RWPE1 (cell line): ENCODE results near the gene CEBPE.

ENCODE experiments used
- CTCF ChIA-PET: fragments of 350-600 bp; sonication (Branson Sonifier 250); formaldehyde crosslinking; extraction: SDS; loops from one replicate; lab custom pipeline; 2021; lab: Yijun Ruan, JAX
- POLR2A ChIA-PET: fragments of 400-600 bp; formaldehyde crosslinking; extraction: SDS; loops from one replicate; lab custom pipeline; 2020; ENCODE audit warnings: antibody characterized with exemption; ENCODE audit not compliant: low non-redundant PET; lab: Yijun Ruan, JAX
- DNase-seq: peaks from one replicate; pipeline ENCODE4 v3.0.0; 2012; ENCODE audit warnings: low spot score
- H3K27ac ChIP-seq: fragments of 450-650 bp; 2 replicates; pipeline ENCODE4 v1.5.1; 2017
- CTCF ChIP-seq: fragments of 450-650 bp; conservative IDR thresholded peaks from 2 replicates; pipeline ENCODE4 v1.5.1; 2017; ENCODE audit warnings: low read depth, mild to moderate bottlenecking

The CEBPE gene

GRCh38 chr14:23130871-23131270 is 11.8 kb upstream of the CEBPE start:
- no peak for DNase-seq
- no peak for TF ChIP-seq CTCF
- peak overlapping the region; percentile 79 for H3K27ac ChIP-seq
- ChIA-PET POLR2A (no interaction called here), CTCF (interaction anchor here (1.1 kb wide), 1 partner anchor 10 kb away, joined by 3 read pairs; no protein-coding TSS in a partner anchor)

- CTCF ChIA-PET = interaction anchor here (0.5 to 0.8 kb wide), 2 partner anchors 9 to 165 kb away, joined by 3 read pairs; no protein-coding TSS in a partner anchor
- no peak for DNase-seq
- no peak overlapping the region for H3K27ac ChIP-seq
- POLR2A ChIA-PET = no interaction called here
- no peak for TF ChIP-seq CTCF
These were observed 10.8 kb upstream of the CEBPE start for GRCh38 chr14:23129759-23130316.

- H3K27ac ChIP-seq = no peak overlapping the region
- CTCF ChIA-PET = interaction anchor here (0.5 to 0.8 kb wide), 2 partner anchors 9 to 165 kb away, joined by 3 read pairs; no protein-coding TSS in a partner anchor
- no peak for DNase-seq
- POLR2A ChIA-PET = no interaction called here
- TF ChIP-seq CTCF = no peak
These were observed 10.1 kb upstream of the CEBPE start for GRCh38 chr14:23128969-23129758.

- DNase-seq = no peak
- CTCF ChIA-PET = no interaction called here
- POLR2A ChIA-PET = no interaction called here
- TF ChIP-seq CTCF = no peak
- H3K27ac ChIP-seq = peak overlapping the region; percentile 43
These were observed 8.8 kb upstream of the CEBPE start for GRCh38 chr14:23127861-23128260.

- TF ChIP-seq CTCF = no peak
- no peak for DNase-seq
- ChIA-PET CTCF (interaction anchor here (0.7 kb wide), 1 partner anchor 61 kb away, joined by 5 read pairs; no protein-coding TSS in a partner anchor), POLR2A (interaction anchor here (0.6 kb wide), 1 partner anchor 25 kb away, joined by 7 read pairs; no protein-coding TSS in a partner anchor)
- H3K27ac ChIP-seq = peak overlapping the region; percentile 43
These were observed 7.7 kb upstream of the CEBPE start for GRCh38 chr14:23126548-23127278.

GRCh38 chr14:23125933-23126524 is 7.0 kb upstream of the CEBPE start:
- ChIA-PET CTCF (interaction anchor here (0.7 kb wide), 1 partner anchor 61 kb away, joined by 5 read pairs; no protein-coding TSS in a partner anchor), POLR2A (no interaction called here)
- no peak for TF ChIP-seq CTCF
- peak overlapping the region; percentile 43 for H3K27ac ChIP-seq
- DNase-seq = no peak
